Measurements from ENCODE around the gene CLDN24.

- TF ChIP-seq CTCF (IDR thresholded peaks at IDR 0.05) (no peak), POLR2AphosphoS5 (IDR thresholded peaks at IDR 0.05) (no peak)
Measured at GRCh38 chr4:183348706-183349659, 26.8 kb upstream of the CLDN24 start.

Measured in upper lobe of left lung (tissue), 4 donors.